ENCODE measurements around the gene EIF3L. TPM values are rescaled to one million over a fixed set of nuclear protein-coding genes. Genes with fewer than 3 reads are reported as not detected.

The EIF3L gene
- total RNA-seq, 1 donor from 2014 or later: 255 TPM

Small RNA genes within 50 kb of the gene (microRNA-seq; reads per million reads assigned to microRNA genes)
- gene MIR659: not detected

Other genes starting within 250 kb of the EIF3L start
- 32.5 TPM for gene GGA1, start 240.6 kb upstream of the EIF3L start, total RNA-seq
- gene SH3BP1, start 209.8 kb upstream of the EIF3L start, total RNA-seq: 2.3 TPM
- 24.1 TPM for gene PDXP, start 190.7 kb upstream of the EIF3L start, total RNA-seq
- 1,015 TPM for gene LGALS1, start 173.8 kb upstream of the EIF3L start, total RNA-seq
- 15.2 TPM for gene NOL12, start 163.1 kb upstream of the EIF3L start, total RNA-seq
- gene TRIOBP, start 152.4 kb upstream of the EIF3L start, total RNA-seq: 115 TPM
- gene GCAT, start 41.5 kb upstream of the EIF3L start, total RNA-seq: 24.0 TPM
- not detected for gene GALR3, start 26.0 kb upstream of the EIF3L start, total RNA-seq
- 15.7 TPM for gene ANKRD54, start 5.1 kb upstream of the EIF3L start, total RNA-seq
- gene MICALL1, start 56.9 kb downstream of the EIF3L start, total RNA-seq: 16.5 TPM
- 0.54 TPM for gene C22orf23, start 104.2 kb downstream of the EIF3L start, total RNA-seq
- 50.5 TPM for gene POLR2F, start 104.3 kb downstream of the EIF3L start, total RNA-seq
- 0.62 TPM for gene SOX10, start 135.1 kb downstream of the EIF3L start, total RNA-seq
- gene PICK1, start 208.0 kb downstream of the EIF3L start, total RNA-seq: 19.1 TPM
- gene SLC16A8, start 234.8 kb downstream of the EIF3L start, total RNA-seq: not detected